ENCODE measurements around the gene IL10. TPM values are rescaled to one million over a fixed set of nuclear protein-coding genes. Genes with fewer than 3 reads are reported as not detected.

Gene IL10
- total RNA-seq, 1 experiment from 2014 or later: not detected

- no peak for DNase-seq (ENCODE audit: low read depth, low spot score)
- in situ Hi-C loops (cut with HindIII; ENCODE audit: low pct_unique_long_range_greater_than_20kb, low sequenced_read_pairs): no loop called here
Observed at GRCh38 chr1:206748348-206749030, 23.8 kb downstream of the IL10 start.

- in situ Hi-C loops (cut with HindIII; ENCODE audit: low pct_unique_long_range_greater_than_20kb, low sequenced_read_pairs): no loop called here
- no peak for DNase-seq (ENCODE audit: low read depth, low spot score)
Observed at GRCh38 chr1:206745301-206745700, 27.0 kb downstream of the IL10 start.

GRCh38 chr1:206744683-206745082 lies 27.6 kb downstream of the IL10 start:
- in situ Hi-C loops (cut with HindIII; ENCODE audit: low pct_unique_long_range_greater_than_20kb, low sequenced_read_pairs): no loop called here
- DNase-seq (ENCODE audit: low read depth, low spot score): no peak

GRCh38 chr1:206742719-206743383 lies 29.4 kb downstream of the IL10 start:
- in situ Hi-C loops (cut with HindIII; ENCODE audit: low pct_unique_long_range_greater_than_20kb, low sequenced_read_pairs): no loop called here
- DNase-seq (ENCODE audit: low read depth, low spot score): no peak

DNA sequence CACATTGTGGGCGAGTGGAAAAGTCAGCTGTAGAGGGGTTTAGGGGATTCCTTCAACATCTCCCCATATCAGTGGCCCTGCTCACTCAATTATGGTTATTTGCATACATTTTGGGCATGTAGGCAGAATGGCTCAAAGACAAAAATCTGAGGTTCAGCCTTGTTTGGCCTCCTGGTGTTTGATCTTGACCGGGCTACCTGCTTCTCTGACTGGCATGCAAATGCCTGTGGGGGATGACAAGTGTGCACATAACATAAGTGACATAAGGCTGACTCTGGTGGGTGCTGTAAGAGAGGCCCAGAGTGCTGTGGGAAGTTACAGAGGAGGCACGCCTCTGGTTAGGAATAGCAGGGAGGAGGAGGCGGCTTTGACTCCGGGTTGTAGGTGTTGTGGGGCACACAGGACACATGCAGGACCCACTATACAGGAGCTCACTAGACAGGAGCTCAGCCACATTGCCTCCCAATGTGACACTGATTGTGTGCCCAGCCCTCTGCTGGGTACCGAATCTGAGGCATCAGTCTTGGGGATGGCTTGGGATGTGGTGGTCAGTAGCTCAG lies 31.1 kb downstream of the IL10 start:
- DNase-seq (ENCODE audit: low read depth, low spot score): no peak
- in situ Hi-C loops (cut with HindIII; ENCODE audit: low pct_unique_long_range_greater_than_20kb, low sequenced_read_pairs): no loop called here

- DNase-seq (ENCODE audit: low read depth, low spot score): peak; percentile 15
- in situ Hi-C loops (cut with HindIII; ENCODE audit: low pct_unique_long_range_greater_than_20kb, low sequenced_read_pairs): no loop called here
Observed at GRCh38 chr1:206739411-206740076, 32.8 kb downstream of the IL10 start.

DNA sequence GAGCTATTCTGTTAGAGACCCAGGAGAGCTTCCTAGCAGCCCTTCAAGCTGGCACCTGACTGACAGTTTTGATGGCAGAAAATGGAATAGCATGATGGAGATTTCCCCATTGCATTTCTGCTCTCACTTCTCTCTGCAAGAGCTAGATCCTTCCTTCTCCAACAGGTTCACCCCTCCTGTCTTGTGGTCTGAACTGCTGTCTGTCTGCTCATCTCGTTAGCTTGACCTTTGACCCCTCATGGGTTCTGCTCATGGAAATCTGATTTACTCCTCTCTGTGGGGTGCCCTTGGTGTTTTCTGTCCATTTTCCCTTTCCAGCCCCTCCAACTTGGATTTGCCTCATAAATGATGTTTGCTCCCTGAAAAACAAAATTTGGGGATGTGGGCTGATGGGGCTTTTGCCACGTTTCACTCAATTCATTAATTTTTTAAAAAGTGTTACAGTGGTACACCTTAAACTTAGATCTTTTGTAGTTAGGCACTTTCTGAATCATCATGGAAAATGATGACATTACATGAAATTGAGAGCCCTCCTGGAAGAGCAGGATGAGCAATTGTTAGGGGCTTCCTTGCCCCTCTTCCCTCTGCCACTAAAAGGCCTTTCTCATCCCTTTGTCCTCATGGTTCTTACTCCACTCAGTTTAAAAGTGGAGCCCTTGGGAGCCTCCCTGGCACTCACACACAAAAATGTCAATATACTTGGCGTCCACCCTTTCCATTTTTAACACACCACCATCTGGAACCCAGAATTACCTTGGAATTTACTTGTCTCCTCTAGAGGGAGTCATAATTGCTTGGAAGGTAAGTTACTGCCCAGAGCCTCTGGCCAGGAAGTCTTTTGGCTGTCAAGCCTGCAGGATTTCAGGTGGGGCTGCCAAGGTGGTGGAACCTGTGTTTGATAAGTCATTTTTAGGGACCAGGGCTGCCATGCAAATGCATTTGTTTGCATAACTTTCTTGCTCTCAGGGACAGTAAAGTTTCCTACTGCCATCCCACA lies 33.6 kb downstream of the IL10 start:
- DNase-seq (ENCODE audit: low read depth, low spot score): peak; percentile 60
- in situ Hi-C loops (cut with HindIII; ENCODE audit: low pct_unique_long_range_greater_than_20kb, low sequenced_read_pairs): no loop called here

GRCh38 chr1:206737729-206738201 lies 34.5 kb downstream of the IL10 start:
- DNase-seq (ENCODE audit: low read depth, low spot score): peak; percentile 11
- in situ Hi-C loops (cut with HindIII; ENCODE audit: low pct_unique_long_range_greater_than_20kb, low sequenced_read_pairs): no loop called here

DNA sequence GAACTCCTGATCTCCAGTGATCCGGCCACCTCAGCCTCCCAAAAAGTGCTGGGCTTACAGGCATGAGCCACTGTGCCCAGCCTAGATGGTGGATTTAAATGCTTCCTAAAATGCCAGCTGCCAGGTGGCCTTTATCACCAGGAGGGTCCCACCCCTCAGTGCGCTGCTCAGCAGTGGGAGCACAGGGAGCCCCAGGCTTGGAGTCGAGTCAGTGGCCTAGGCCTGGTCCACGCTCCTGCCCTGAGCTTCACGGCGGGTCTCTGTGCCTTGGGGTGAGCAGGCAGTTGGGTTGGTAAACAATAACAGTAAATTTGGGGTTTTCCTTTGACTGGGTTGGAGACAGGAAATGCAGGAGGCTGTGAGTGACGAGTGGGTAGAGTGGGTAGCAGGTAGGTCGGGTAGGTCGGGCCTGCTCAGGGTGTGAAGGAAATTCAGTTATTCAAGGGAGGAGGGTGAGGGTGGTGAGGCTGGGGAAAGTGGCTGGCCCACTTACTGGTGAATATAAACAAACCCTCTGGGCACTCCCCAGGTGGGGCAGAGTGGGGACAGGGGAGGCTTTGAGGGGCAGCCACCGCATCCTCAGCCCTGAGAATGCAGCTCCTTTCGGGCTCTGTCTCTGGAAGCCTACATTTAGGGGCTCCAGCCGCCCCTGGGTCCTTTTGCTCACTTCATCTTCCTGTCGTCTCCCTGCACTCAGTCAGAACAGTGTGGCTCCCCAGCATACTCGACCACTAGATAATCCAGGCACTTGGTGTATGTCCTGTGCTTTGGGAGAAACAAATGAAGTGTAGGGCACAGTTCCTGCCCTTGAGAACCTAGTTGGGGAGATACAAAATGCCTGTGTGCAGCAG lies 35.2 kb downstream of the IL10 start:
- no peak for DNase-seq (ENCODE audit: low read depth, low spot score)
- in situ Hi-C loops (cut with HindIII; ENCODE audit: low pct_unique_long_range_greater_than_20kb, low sequenced_read_pairs): no loop called here

DNA sequence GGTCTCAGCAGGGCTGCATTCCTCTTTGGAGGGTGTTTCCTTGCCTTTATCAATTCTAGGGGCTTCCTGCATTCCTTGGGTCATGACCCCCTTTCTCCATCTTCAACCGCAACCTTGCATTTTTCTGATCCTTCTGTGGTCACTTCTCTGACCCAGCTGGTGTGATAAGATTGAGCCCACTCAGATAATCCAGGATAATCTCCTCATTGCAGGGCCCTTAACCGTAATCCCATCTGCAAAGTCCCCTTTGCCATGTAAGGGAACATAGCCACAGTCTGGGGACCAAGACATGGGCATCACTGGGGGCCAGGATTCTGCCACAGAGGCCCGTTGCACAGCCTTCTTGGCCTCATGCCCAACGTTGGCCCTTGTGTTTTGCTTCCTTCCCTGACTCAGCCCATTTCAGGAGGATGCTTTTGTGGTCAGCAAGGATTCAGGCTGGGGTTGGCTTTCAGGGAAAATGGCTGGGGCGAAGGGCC lies 36.7 kb downstream of the IL10 start:
- in situ Hi-C loops (cut with HindIII; ENCODE audit: low pct_unique_long_range_greater_than_20kb, low sequenced_read_pairs): no loop called here
- DNase-seq (ENCODE audit: low read depth, low spot score): no peak

GRCh38 chr1:206734499-206735142 lies 37.7 kb downstream of the IL10 start:
- in situ Hi-C loops (cut with HindIII; ENCODE audit: low pct_unique_long_range_greater_than_20kb, low sequenced_read_pairs): no loop called here
- DNase-seq (ENCODE audit: low read depth, low spot score): peak; percentile 63

GRCh38 chr1:206732992-206733391 lies 39.3 kb downstream of the IL10 start:
- in situ Hi-C loops (cut with HindIII; ENCODE audit: low pct_unique_long_range_greater_than_20kb, low sequenced_read_pairs): no loop called here

GRCh38 chr1:206732508-206732907 lies 39.8 kb downstream of the IL10 start:
- in situ Hi-C loops (cut with HindIII; ENCODE audit: low pct_unique_long_range_greater_than_20kb, low sequenced_read_pairs): no loop called here
- DNase-seq (ENCODE audit: low read depth, low spot score): no peak

More at GRCh38 chr1:206732992-206733391, 39.3 kb downstream of the IL10 start:
- no peak for DNase-seq (ENCODE audit: low read depth, low spot score)

GRCh38 chr1:206729507-206729906 lies 42.8 kb downstream of the IL10 start:
- in situ Hi-C loops (cut with HindIII; ENCODE audit: low pct_unique_long_range_greater_than_20kb, low sequenced_read_pairs): no loop called here
- no peak for DNase-seq (ENCODE audit: low read depth, low spot score)

GRCh38 chr1:206729050-206729449 lies 43.2 kb downstream of the IL10 start:
- in situ Hi-C loops (cut with HindIII; ENCODE audit: low pct_unique_long_range_greater_than_20kb, low sequenced_read_pairs): no loop called here
- DNase-seq (ENCODE audit: low read depth, low spot score): no peak

DNA sequence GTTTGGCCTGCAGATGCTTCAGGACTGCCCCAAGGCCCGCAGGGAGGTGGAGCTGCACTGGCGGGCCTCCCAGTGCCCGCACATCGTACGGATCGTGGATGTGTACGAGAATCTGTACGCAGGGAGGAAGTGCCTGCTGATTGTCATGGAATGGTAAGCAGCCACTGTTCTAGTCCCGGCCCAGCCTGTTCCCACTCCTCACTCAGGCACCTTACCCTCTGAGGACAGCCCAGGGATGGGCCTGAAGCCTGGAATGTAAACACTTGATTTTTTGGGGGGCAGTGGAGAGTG lies 43.7 kb downstream of the IL10 start:
- DNase-seq (ENCODE audit: low read depth, low spot score): no peak
- in situ Hi-C loops (cut with HindIII; ENCODE audit: low pct_unique_long_range_greater_than_20kb, low sequenced_read_pairs): no loop called here

Data from SK-MEL-5 (cell line).